SU-DHL-6 (cell line): ENCODE data around the gene CPLANE2.

ENCODE experiments used
- H2AFZ ChIP-seq: fragments of 200-600 bp; sonication (generic); 2 replicates; pipeline ENCODE4 v1.6.1; 2014; ENCODE audit warnings: low read depth, mild to moderate bottlenecking, moderate library complexity, mixed read lengths, antibody characterized with exemption, low read length; ENCODE audit not compliant: severe bottlenecking
- H3F3A ChIP-seq: fragments of 200-600 bp; shearing (Covaris generic); 2 replicates; pipeline ENCODE4 v1.6.0; 2016; ENCODE audit warnings: antibody characterized with exemption, mild to moderate bottlenecking; ENCODE audit not compliant: insufficient read depth
- H3K27ac ChIP-seq: fragments of 200-600 bp; sonication (generic); 2 replicates; pipeline ENCODE4 v1.5.1; 2016; ENCODE audit warnings: low read depth, mild to moderate bottlenecking, low read length, moderate library complexity, mixed read lengths
- H3K27me3 ChIP-seq: fragments of 200-600 bp; sonication (generic), shearing (Covaris generic); 2 replicates; pipeline ENCODE4 v1.6.0; 2014; ENCODE audit warnings: mild to moderate bottlenecking, low read length
- H3K36me3 ChIP-seq: fragments of 200-600 bp; sonication (generic); 2 replicates; pipeline ENCODE4 v1.6.1; 2014; ENCODE audit warnings: mild to moderate bottlenecking, low read length, mixed read lengths
- H3K4me2 ChIP-seq: fragments of 300-600, 200-600 bp; shearing (Covaris generic), sonication (generic); 2 replicates; pipeline ENCODE4 v1.6.0; 2014; ENCODE audit warnings: low read length, low read depth, mild to moderate bottlenecking; ENCODE audit not compliant: poor library complexity, severe bottlenecking
- H3K4me3 ChIP-seq: fragments of 200-600 bp; sonication (generic); 2 replicates; pipeline ENCODE4 v1.5.1; 2014; ENCODE audit warnings: antibody characterized with exemption, low read length, mild to moderate bottlenecking, mixed read lengths; ENCODE audit not compliant: insufficient read depth, poor library complexity, severe bottlenecking
- H3K79me2 ChIP-seq: fragments of 200-600 bp; sonication (generic); 2 replicates; pipeline ENCODE4 v1.6.1; 2014; ENCODE audit warnings: mild to moderate bottlenecking, low read length, moderate library complexity; ENCODE audit not compliant: insufficient read depth
- H3K9ac ChIP-seq: fragments of 200-600 bp; sonication (generic); 2 replicates; pipeline ENCODE4 v1.7.0; 2014; ENCODE audit warnings: mild to moderate bottlenecking, low read length
- H3K9me2 ChIP-seq: fragments of 200-600 bp; sonication (generic); replicated peaks from 2 replicates; pipeline ENCODE4 v1.6.1; 2014; ENCODE audit warnings: low read length; ENCODE audit not compliant: insufficient read depth
- H3K9me3 ChIP-seq: fragments of 200-600 bp; sonication (generic); 2 replicates; pipeline ENCODE4 v1.6.1; 2014; ENCODE audit warnings: low read length, mixed read lengths; ENCODE audit not compliant: insufficient read depth
- H4K20me1 ChIP-seq: fragments of 200-600 bp; sonication (generic); 2 replicates; pipeline ENCODE4 v1.6.1; 2014; ENCODE audit warnings: low read depth, mild to moderate bottlenecking, antibody characterized with exemption, low read length, moderate library complexity, mixed read lengths
- CTCF ChIP-seq: fragments of 200-600 bp; sonication (generic); IDR thresholded peaks from one replicate; pipeline ENCODE4 v1.5.1; 2017; ENCODE audit warnings: antibody characterized with exemption, mild to moderate bottlenecking, low read length, moderate library complexity; ENCODE audit not compliant: insufficient read depth, poor library complexity, severe bottlenecking
- EZH2phosphoT487 ChIP-seq: fragments of 200-600 bp; sonication (generic), shearing (Covaris generic); conservative IDR thresholded peaks from 2 replicates; pipeline ENCODE4 v1.6.1; 2018; ENCODE audit warnings: mild to moderate bottlenecking, antibody characterized with exemption, low read length, moderate library complexity, mixed read lengths

The CPLANE2 gene

GRCh38 chr1:16195518-16195905 lies 41.5 kb downstream of the CPLANE2 start:
- Histone ChIP-seq H3K27ac (no peak overlapping the region), H3K4me2 (no peak overlapping the region), H3K27me3 (no peaks in the 10 kb centered on the region), H3F3A (no peaks in the 10 kb centered on the region), H3K9me3 (no peaks in the 10 kb centered on the region), H4K20me1 (no peaks in the 10 kb centered on the region), H3K79me2 (no peaks in the 10 kb centered on the region), H3K4me3 (no peak overlapping the region), H3K9me2 (no peaks in the 10 kb centered on the region), H3K9ac (no peak overlapping the region), H2AFZ (no peak overlapping the region), H3K36me3 (no peaks in the 10 kb centered on the region)
- no peak for TF ChIP-seq CTCF
- no peak for TF ChIP-seq EZH2phosphoT487

GRCh38 chr1:16191916-16192546 lies 45.0 kb downstream of the CPLANE2 start:
- Histone ChIP-seq H2AFZ (no peak overlapping the region), H3K9ac (no peak overlapping the region), H3K27ac (no peak overlapping the region), H3K9me2 (no peaks in the 10 kb centered on the region), H3K36me3 (no peaks in the 10 kb centered on the region), H3K4me2 (no peak overlapping the region), H3K27me3 (no peaks in the 10 kb centered on the region), H3K9me3 (no peaks in the 10 kb centered on the region), H3K4me3 (no peak overlapping the region), H3F3A (no peaks in the 10 kb centered on the region), H4K20me1 (no peaks in the 10 kb centered on the region), H3K79me2 (no peaks in the 10 kb centered on the region)
- TF ChIP-seq EZH2phosphoT487 (no peak), CTCF (no peak)

GRCh38 chr1:16191309-16191708 lies 45.7 kb downstream of the CPLANE2 start:
- Histone ChIP-seq H3K27ac (no peak overlapping the region), H3K9ac (no peak overlapping the region), H3K4me2 (no peak overlapping the region), H3K4me3 (no peak overlapping the region), H3K9me2 (no peaks in the 10 kb centered on the region), H3K79me2 (no peaks in the 10 kb centered on the region), H3K9me3 (no peaks in the 10 kb centered on the region), H3F3A (no peaks in the 10 kb centered on the region), H4K20me1 (no peaks in the 10 kb centered on the region), H3K36me3 (no peaks in the 10 kb centered on the region), H3K27me3 (no peaks in the 10 kb centered on the region), H2AFZ (no peak overlapping the region)
- TF ChIP-seq EZH2phosphoT487 (no peak), CTCF (no peak)
